SK-N-MC (cell line): ENCODE data around the gene RIC8B.

Source experiments
- EZH2 ChIP-seq: fragments of 200-600 bp; sonication (generic); IDR thresholded peaks from one replicate; pipeline ENCODE4 v1.6.1; 2017; ENCODE audit warnings: antibody characterized with exemption
- POLR2AphosphoS5 ChIP-seq: IDR thresholded peaks from 2 replicates; pipeline ENCODE4 v1.6.1; 2012; ENCODE audit warnings: mild to moderate bottlenecking, low read depth, low read length, borderline replicate concordance

DNA sequence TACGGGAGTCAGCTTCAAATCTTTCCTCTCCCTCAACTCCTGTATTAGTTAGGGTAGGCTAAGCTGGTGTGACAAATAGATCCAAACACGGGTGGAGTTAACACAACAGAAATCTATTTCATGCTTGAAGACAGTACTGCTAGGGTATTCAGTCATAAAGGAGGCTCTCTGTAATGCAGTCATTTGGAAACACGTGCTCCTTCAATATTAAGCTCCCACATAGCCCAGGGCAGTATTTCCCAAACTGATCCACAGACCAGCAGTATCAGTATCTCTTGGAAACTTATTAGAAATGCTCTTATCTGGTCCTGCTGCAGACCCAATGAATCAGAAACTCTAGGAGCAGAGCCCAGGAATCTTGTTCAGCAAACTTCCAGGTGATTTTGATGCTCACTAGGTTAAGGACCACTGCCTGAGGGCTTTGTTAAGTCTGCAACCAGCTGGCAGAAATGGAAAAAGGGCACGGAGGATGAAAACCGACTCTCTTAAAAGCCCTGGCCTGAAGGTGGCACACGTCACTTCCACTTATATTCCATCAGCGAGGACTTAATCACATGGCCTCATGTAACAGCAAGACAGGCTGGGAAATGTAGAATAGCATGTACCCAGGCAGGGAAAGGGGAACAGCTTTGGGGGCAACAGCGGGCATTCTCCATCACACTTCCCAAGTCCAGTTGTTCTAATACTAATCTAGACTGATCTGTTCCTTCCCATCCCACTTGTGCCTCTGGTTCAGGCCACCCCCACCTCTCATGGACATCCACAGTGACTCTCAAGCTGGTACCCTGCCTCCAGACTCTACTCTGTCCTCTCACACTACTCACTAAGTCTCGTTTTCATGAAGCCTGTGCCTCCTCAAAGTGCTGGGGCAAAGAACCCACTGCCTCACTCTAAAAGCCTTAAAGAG is 38.2 kb upstream of the RIC8B start:
- TF ChIP-seq EZH2 (no peak), POLR2AphosphoS5 (no peak)
